ENCODE measurements around the gene ALPP. TPM values are rescaled to one million over a fixed set of nuclear protein-coding genes. Genes with fewer than 3 reads are reported as not detected.
"Not testable (repeated sequence)": the region's sequence is repeated elsewhere in the genome, so short reads cannot be mapped to it uniquely, and the experiment has no call there.

ALPP gene
- total RNA-seq, 1 donor from 2014 or later, result not detected

GRCh38 chr2:232406556-232407310 is 28.2 kb downstream of the ALPP start, which contains the start of gene ALPG:
Gene ALPG, plus strand, starts transcription at chr2:232406844. Its CDS starts 51 bp downstream, at chr2:232406895.
- H3K27me3 ChIP-seq, result no peaks in the 10 kb centered on the region
- intact Hi-C loops (cut with DNase I), result no loop called here
- TF ChIP-seq POLR2A (IDR thresholded peaks at IDR 0.05) (no peak), CTCF (IDR thresholded peaks at IDR 0.05) (no peak), POLR2AphosphoS5 (IDR thresholded peaks at IDR 0.05; ENCODE audit: insufficient read depth in 1 of 2, low read depth in 1 of 2) (no peak)
- H3K9me3 ChIP-seq, result no peaks in the 10 kb centered on the region
- H3K4me1 ChIP-seq, result no peaks in the 10 kb centered on the region
- H3K36me3 ChIP-seq, result no peaks in the 10 kb centered on the region
- no peak for DNase-seq (ENCODE audit: extremely low spot score in 2 of 2)
- H3K27ac ChIP-seq, result no peak within 1 kb of the TSS
- no peak within 1 kb of the TSS for H3K4me3 ChIP-seq

GRCh38 chr2:232407428-232408150 is 29.0 kb downstream of the ALPP start:
- H3K36me3 ChIP-seq; H3K27me3 ChIP-seq; H3K4me1 ChIP-seq; H3K4me3 ChIP-seq; intact Hi-C loops (cut with DNase I); H3K27ac ChIP-seq; H3K9me3 ChIP-seq; DNase-seq (ENCODE audit: extremely low spot score in 2 of 2): not testable (repeated sequence)

GRCh38 chr2:232408269-232408668 is 29.7 kb downstream of the ALPP start:
- intact Hi-C loops (cut with DNase I); H3K27ac ChIP-seq; DNase-seq (ENCODE audit: extremely low spot score in 2 of 2); H3K36me3 ChIP-seq; H3K4me3 ChIP-seq; H3K9me3 ChIP-seq; H3K27me3 ChIP-seq; H3K4me1 ChIP-seq: not testable (repeated sequence)

- H3K27ac ChIP-seq; H3K4me1 ChIP-seq; DNase-seq (ENCODE audit: extremely low spot score in 2 of 2); intact Hi-C loops (cut with DNase I); H3K27me3 ChIP-seq; H3K36me3 ChIP-seq; H3K4me3 ChIP-seq; H3K9me3 ChIP-seq: not testable (repeated sequence)
These were observed 31.1 kb downstream of the ALPP start for GRCh38 chr2:232409617-232410016.

- DNase-seq (ENCODE audit: extremely low spot score in 2 of 2), result no peak
- Histone ChIP-seq H3K4me3 (no peak overlapping the region), H3K36me3 (no peaks in the 10 kb centered on the region), H3K9me3 (no peaks in the 10 kb centered on the region), H3K27me3 (no peaks in the 10 kb centered on the region), H3K27ac (no peak overlapping the region), H3K4me1 (no peaks in the 10 kb centered on the region)
- intact Hi-C loops (cut with DNase I), result no loop called here
- TF ChIP-seq POLR2AphosphoS5 (IDR thresholded peaks at IDR 0.05; ENCODE audit: insufficient read depth in 1 of 2, low read depth in 1 of 2) (no peak), CTCF (IDR thresholded peaks at IDR 0.05) (no peak), POLR2A (IDR thresholded peaks at IDR 0.05) (no peak)
These were observed 31.8 kb downstream of the ALPP start for GRCh38 chr2:232410238-232410900.

GRCh38 chr2:232411901-232412629 is 33.5 kb downstream of the ALPP start:
- DNase-seq (ENCODE audit: extremely low spot score in 2 of 2), result no peak
- Histone ChIP-seq H3K36me3 (no peaks in the 10 kb centered on the region), H3K27me3 (no peaks in the 10 kb centered on the region), H3K4me1 (no peaks in the 10 kb centered on the region), H3K9me3 (no peaks in the 10 kb centered on the region), H3K4me3 (no peak overlapping the region), H3K27ac (no peak overlapping the region)
- intact Hi-C loops (cut with DNase I), result no loop called here
- TF ChIP-seq POLR2AphosphoS5 (IDR thresholded peaks at IDR 0.05; ENCODE audit: insufficient read depth in 1 of 2, low read depth in 1 of 2) (no peak), POLR2A (IDR thresholded peaks at IDR 0.05) (no peak), CTCF (IDR thresholded peaks at IDR 0.05) (no peak)

All from vagina (tissue), 2 donors.